Colon (tissue), 2 donors: ENCODE data around the gene MICAL3.

Source experiments
- FAIRE-seq: peaks from 2 replicates; lab custom pipeline; 2012; peaks lifted over from hg19 to GRCh38; lab: Jason Lieb, UNC
- donor health status: control.
- donor health status: control.

Gene MICAL3

GRCh38 chr22:17838180-17838865 lies 186.0 kb downstream of the MICAL3 start:
- no peak for FAIRE-seq

- no peak for FAIRE-seq
These were observed 187.2 kb downstream of the MICAL3 start for GRCh38 chr22:17836992-17837742.

GRCh38 chr22:17835256-17835655 lies 189.1 kb downstream of the MICAL3 start:
- FAIRE-seq, result no peak

GRCh38 chr22:17833489-17833888 lies 190.9 kb downstream of the MICAL3 start:
- FAIRE-seq, result no peak

GRCh38 chr22:17832665-17833064 lies 191.7 kb downstream of the MICAL3 start:
- FAIRE-seq, result no peak

- FAIRE-seq, result no peak
These were observed 192.7 kb downstream of the MICAL3 start for GRCh38 chr22:17831501-17832251.

GRCh38 chr22:17830043-17830961 lies 194.1 kb downstream of the MICAL3 start:
- FAIRE-seq, result no peak

- no peak for FAIRE-seq
These were observed 194.7 kb downstream of the MICAL3 start for GRCh38 chr22:17829695-17830042.

GRCh38 chr22:17828502-17829080 lies 195.8 kb downstream of the MICAL3 start:
- no peak for FAIRE-seq

- no peak for FAIRE-seq
These were observed 196.9 kb downstream of the MICAL3 start for GRCh38 chr22:17827466-17827865.

GRCh38 chr22:17825876-17826550 lies 198.3 kb downstream of the MICAL3 start:
- FAIRE-seq, result no peak

- FAIRE-seq, result no peak
These were observed 199.9 kb downstream of the MICAL3 start for GRCh38 chr22:17824457-17824856.

GRCh38 chr22:17823964-17824363 lies 200.4 kb downstream of the MICAL3 start:
- FAIRE-seq, result no peak

GRCh38 chr22:17823226-17823625 lies 201.1 kb downstream of the MICAL3 start:
- FAIRE-seq, result no peak

- FAIRE-seq, result no peak
These were observed 202.3 kb downstream of the MICAL3 start for GRCh38 chr22:17822087-17822486.

- peak; percentile 100 for FAIRE-seq
These were observed 203.4 kb downstream of the MICAL3 start for GRCh38 chr22:17820879-17821439.

GRCh38 chr22:17818649-17819048 lies 205.7 kb downstream of the MICAL3 start:
- no peak for FAIRE-seq

GRCh38 chr22:17818180-17818579 lies 206.2 kb downstream of the MICAL3 start:
- FAIRE-seq, result no peak

GRCh38 chr22:17817511-17818065 lies 206.8 kb downstream of the MICAL3 start:
- FAIRE-seq, result no peak

GRCh38 chr22:17817079-17817478 lies 207.3 kb downstream of the MICAL3 start:
- FAIRE-seq, result no peak
